C4-2B (cell line): ENCODE results near the gene SCAI.

Experiments used
- CTCF ChIP-seq: fragments of 450-650 bp; conservative IDR thresholded peaks from 2 replicates; pipeline ENCODE4 v1.5.1; 2017; ENCODE audit warnings: mild to moderate bottlenecking
- ZFX ChIP-seq: fragments of 450-650 bp; IDR thresholded peaks from 2 replicates; pipeline ENCODE4 v1.6.1; 2017

- TF ChIP-seq CTCF (no peak), ZFX (0 out of 2 replicates have a peak, but pooled peaks have one; percentile 15)
These were observed 76.3 kb downstream of the SCAI start for GRCh38 chr9:125066839-125067619.
